MM.1S (cell line): Measurements from ENCODE around the gene COX15.
"Not testable (repeated sequence)": the region's sequence is repeated elsewhere in the genome, so short reads cannot be mapped to it uniquely, and the experiment has no call there.

Source experiments
- CTCF ChIP-seq: fragments of 300-600 bp; sonication (generic); IDR thresholded peaks from 2 replicates; pipeline ENCODE4 v1.5.1; 2016; ENCODE audit warnings: antibody characterized with exemption, low read length, mixed read lengths
- EZH2 ChIP-seq: fragments of 300-600 bp; sonication (generic); optimal IDR thresholded peaks from 2 replicates; pipeline ENCODE3; 2017; ENCODE audit warnings: low read depth, mild to moderate bottlenecking, antibody characterized with exemption, low read length, mixed read lengths

GRCh38 chr10:99734111-99734510 lies 2.2 kb upstream of the COX15 start:
- TF ChIP-seq CTCF, EZH2: not testable (repeated sequence)
